ENCODE results near the gene FOXO6. TPM values are rescaled to one million over a fixed set of nuclear protein-coding genes. Genes with fewer than 3 reads are reported as not detected.
A peak's percentile ranks its signal among the peaks of the same experiment; 100 is the strongest.

The FOXO6 gene
- total RNA-seq, 4 donors from 2014 or later, result 3.9 to 20.1 (median 7.6) TPM; not detected in 1

DNA sequence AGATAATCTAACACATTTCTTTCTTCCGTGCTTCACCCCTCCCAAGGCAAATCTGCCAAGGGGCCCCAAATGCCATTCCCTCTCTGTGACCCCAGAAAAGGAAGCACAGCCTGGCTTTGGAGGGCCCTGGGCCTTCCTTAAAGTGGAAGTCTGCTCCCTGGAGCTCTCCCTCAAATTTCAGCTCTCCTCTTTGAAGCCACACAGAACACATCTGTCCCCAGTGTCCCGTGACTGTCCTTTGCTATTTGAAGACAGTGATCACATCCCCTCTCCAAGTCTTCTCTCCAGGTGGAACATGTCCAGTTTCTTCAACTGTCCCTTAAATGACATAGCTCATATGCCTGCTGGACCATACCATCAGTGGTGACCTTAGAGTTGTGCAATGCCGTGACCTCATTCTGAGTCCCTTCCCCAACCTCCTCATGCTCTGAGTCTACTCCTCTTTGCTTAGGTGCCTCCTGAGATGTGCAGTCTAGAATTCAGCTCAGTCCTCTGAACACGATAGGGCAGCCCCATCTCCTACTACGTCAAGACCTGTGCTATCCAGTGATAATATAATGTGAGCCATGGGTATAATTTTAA, 18.4 kb upstream of the FOXO6 start:
- Histone ChIP-seq H3K4me1 (no peaks in the 10 kb centered on the region), H3K4me3 (no peak overlapping the region), H3K9me3 (no peaks in the 10 kb centered on the region), H3K36me3 (no peaks in the 10 kb centered on the region), H3K27me3 (no peaks in the 10 kb centered on the region), H3K27ac (no peak overlapping the region)
- no peak for TF ChIP-seq CTCF (IDR thresholded peaks at IDR 0.05)
- no peak for TF ChIP-seq POLR2A (IDR thresholded peaks at IDR 0.05)
- DNase-seq, result peak in 1 of 2 donors; percentile 8
- intact Hi-C loops (cut with DNase I; ENCODE audit: low total_unique reads), result no loop called here

DNA sequence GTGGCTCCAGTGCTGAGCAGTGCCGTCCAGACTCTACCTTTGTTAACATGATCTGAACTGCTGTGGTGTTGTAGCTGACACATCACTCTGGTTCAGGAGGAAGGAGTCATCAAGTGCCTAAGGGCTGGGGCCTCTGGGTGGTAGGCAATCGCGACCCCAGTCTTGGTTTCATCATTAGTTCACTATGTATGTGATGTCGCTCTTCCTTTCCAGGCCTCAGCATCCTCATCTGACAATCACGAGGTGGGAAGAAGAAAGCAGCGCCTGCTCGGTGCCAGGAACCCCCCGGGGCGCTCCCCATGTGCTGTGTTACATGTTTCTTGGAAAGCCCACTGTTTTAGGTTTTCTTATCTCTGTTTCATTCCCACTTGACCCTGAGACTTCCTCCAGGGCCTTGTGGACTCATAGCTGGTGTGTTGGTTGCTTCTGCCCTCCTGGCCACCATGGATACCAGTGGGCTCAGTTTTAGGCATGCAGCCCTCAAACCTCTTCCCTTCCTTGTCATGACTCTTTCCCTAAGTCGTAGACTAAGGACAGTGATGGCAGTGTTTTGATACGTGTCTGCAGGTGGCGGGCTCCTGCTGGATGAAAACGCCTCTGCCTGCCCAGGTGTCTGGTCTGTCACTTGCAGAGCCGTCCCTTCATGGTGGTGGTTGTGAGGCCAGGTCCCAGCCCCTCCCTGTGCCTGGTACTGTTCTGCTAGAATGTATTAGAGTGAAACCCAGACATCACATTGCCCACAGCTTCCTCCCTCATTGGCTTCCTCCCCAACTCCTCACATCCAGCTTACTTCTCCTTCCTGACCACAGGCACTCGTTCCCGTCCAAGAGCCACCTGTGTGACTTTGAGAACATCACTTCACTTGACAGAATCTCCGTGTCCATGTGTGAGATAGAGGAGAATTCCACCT, 17.2 kb upstream of the FOXO6 start:
- Histone ChIP-seq H3K27me3 (no peaks in the 10 kb centered on the region), H3K4me1 (no peaks in the 10 kb centered on the region), H3K36me3 (no peaks in the 10 kb centered on the region), H3K4me3 (no peak overlapping the region), H3K27ac (no peak overlapping the region), H3K9me3 (no peaks in the 10 kb centered on the region)
- TF ChIP-seq CTCF (IDR thresholded peaks at IDR 0.05) (no peak), POLR2A (IDR thresholded peaks at IDR 0.05) (no peak)
- intact Hi-C loops (cut with DNase I; ENCODE audit: low total_unique reads), result no loop called here
- DNase-seq, result peak in 1 of 2 donors; percentile 9

GRCh38 chr1:41344708-41345159, 16.5 kb upstream of the FOXO6 start:
- intact Hi-C loops (cut with DNase I; ENCODE audit: low total_unique reads), result no loop called here
- no peak for TF ChIP-seq CTCF (IDR thresholded peaks at IDR 0.05)
- TF ChIP-seq POLR2A (IDR thresholded peaks at IDR 0.05), result no peak
- no peaks in the 10 kb centered on the region for H3K9me3 ChIP-seq
- DNase-seq, result peak in 1 of 2 donors; percentile 1
- H3K4me3 ChIP-seq, result no peak overlapping the region
- H3K36me3 ChIP-seq, result no peaks in the 10 kb centered on the region
- no peak overlapping the region for H3K27ac ChIP-seq
- no peaks in the 10 kb centered on the region for H3K4me1 ChIP-seq
- no peaks in the 10 kb centered on the region for H3K27me3 ChIP-seq

GRCh38 chr1:41345434-41346075, 15.7 kb upstream of the FOXO6 start:
- no peak overlapping the region for H3K4me3 ChIP-seq
- intact Hi-C loops (cut with DNase I; ENCODE audit: low total_unique reads), result no loop called here
- TF ChIP-seq CTCF (IDR thresholded peaks at IDR 0.05) (no peak), POLR2A (IDR thresholded peaks at IDR 0.05) (no peak)
- H3K36me3 ChIP-seq, result no peaks in the 10 kb centered on the region
- no peaks in the 10 kb centered on the region for H3K9me3 ChIP-seq
- no peak overlapping the region for H3K27ac ChIP-seq
- no peaks in the 10 kb centered on the region for H3K27me3 ChIP-seq
- peak in 1 of 2 donors; percentile 2 for DNase-seq
- no peaks in the 10 kb centered on the region for H3K4me1 ChIP-seq

- no peaks in the 10 kb centered on the region for H3K27me3 ChIP-seq
These were observed 14.0 kb upstream of the FOXO6 start for GRCh38 chr1:41347276-41347675.

More at GRCh38 chr1:41347276-41347675, 14.0 kb upstream of the FOXO6 start:
- H3K36me3 ChIP-seq, result no peaks in the 10 kb centered on the region
- no peak for DNase-seq
- no peaks in the 10 kb centered on the region for H3K9me3 ChIP-seq
- no peak overlapping the region for H3K4me3 ChIP-seq
- no peaks in the 10 kb centered on the region for H3K4me1 ChIP-seq
- H3K27ac ChIP-seq, result no peak overlapping the region
- intact Hi-C loops (cut with DNase I; ENCODE audit: low total_unique reads), result no loop called here
- TF ChIP-seq CTCF (IDR thresholded peaks at IDR 0.05), result no peak
- TF ChIP-seq POLR2A (IDR thresholded peaks at IDR 0.05), result no peak
